Activated B cell treated with CpG ODN at 0.5 μM for 24 hours (primary cell): ENCODE data around the gene ARHGAP10. TPM values are rescaled to one million over a fixed set of nuclear protein-coding genes. Genes with fewer than 3 reads are reported as not detected.

Source experiments
- ATAC-seq: fragments of 200-7000 bp; cut with Tn5 transposase; one replicate; pipeline ENCODE4 v1.10.0; 2021; ENCODE audit warnings: low read depth, mild to moderate bottlenecking, moderate library complexity
- CTCF ChIA-PET: fragments of 350-600 bp; sonication (Branson Sonifier 250); formaldehyde crosslinking; loops from one replicate; lab custom pipeline; 2021; ENCODE audit warnings: antibody characterized with exemption; lab: Charles Lee
- POLR2A ChIA-PET: fragments of 350-600 bp; sonication (Branson Sonifier 250); formaldehyde crosslinking; loops from one replicate; lab custom pipeline; 2021; ENCODE audit warnings: antibody characterized with exemption; lab: Charles Lee
- DNase-seq: peaks from one replicate; pipeline ENCODE4 v3.0.0; 2022
- H3K27ac Mint-ChIP-seq: one replicate; pipeline ENCODE4 v1.8.0; 2020; ENCODE audit warnings: mixed read lengths
- H3K27me3 Mint-ChIP-seq: one replicate; pipeline ENCODE4 v1.8.0; 2021; ENCODE audit warnings: mixed read lengths
- H3K36me3 Mint-ChIP-seq: one replicate; pipeline ENCODE4 v1.8.0; 2021; ENCODE audit warnings: low read depth, mixed read lengths
- H3K4me1 Mint-ChIP-seq: one replicate; pipeline ENCODE4 v1.8.0; 2021; ENCODE audit warnings: mixed read lengths
- H3K4me3 Mint-ChIP-seq: one replicate; pipeline ENCODE4 v1.8.0; 2020; ENCODE audit warnings: mild to moderate bottlenecking, mixed read lengths
- H3K9me3 Mint-ChIP-seq: one replicate; pipeline ENCODE4 v1.8.0; 2020; ENCODE audit warnings: mixed read lengths
- intact Hi-C: fragments of 100-400 bp; cut with micrococcal nuclease; formaldehyde crosslinking; loops from one replicate; pipeline ENCODE4 v1.15.1; 2024
- total RNA-seq: library from RNA; stranded (reverse); gene quantifications from 2 replicates; pipeline ENCODE4 v1.2.3, GENCODE V29; 2022
- TF ChIP-seq, protein P1 (sequence below): fragments of 200-600 bp; IDR thresholded peaks from one replicate; pipeline ENCODE4 v1.8.0; 2022; ENCODE audit warnings: antibody characterized with exemption, mild to moderate bottlenecking

Gene ARHGAP10
- total RNA-seq, 1 donor from 2014 or later, result 0.60 TPM

DNA sequence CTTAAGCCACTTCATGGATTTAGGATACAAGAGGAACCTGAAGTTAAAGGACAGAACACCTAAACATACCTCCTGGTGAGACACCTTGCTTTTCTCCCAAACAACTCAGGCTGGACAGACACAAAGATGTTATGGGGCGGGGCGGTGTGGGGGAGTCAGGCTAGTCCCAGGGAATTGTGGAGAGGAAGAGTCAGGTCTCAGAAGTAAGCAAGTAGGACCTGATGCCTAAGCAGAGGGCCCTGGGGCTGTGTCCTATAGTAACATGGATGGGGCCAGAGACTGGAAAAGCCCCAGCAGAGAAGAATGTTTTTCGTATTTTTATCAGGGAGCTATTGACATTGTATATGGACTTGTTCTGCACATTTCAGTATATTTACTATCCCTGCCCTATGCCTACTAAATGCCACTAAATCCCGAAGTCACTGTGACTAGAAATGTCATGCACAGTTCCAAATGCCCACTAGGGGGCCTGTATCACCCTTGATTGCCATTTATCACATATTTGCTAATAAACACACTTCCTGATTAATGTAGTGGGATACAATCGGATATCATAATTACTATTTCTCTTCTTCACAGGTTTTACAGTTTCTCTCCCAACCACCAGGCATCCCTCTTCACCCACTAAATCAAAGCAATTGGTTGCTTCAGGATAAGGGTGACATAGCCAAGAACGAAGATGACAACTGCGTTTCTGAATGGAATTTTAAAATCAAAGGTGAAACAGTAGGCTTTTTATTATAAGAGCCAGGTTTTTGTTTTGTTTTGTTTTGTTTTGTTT is 23.8 kb upstream of the ARHGAP10 start:
- H3K9me3 Mint-ChIP-seq, result no peaks in the 10 kb centered on the region
- H3K4me1 Mint-ChIP-seq, result no peaks in the 10 kb centered on the region
- H3K27ac Mint-ChIP-seq, result no peak overlapping the region
- H3K36me3 Mint-ChIP-seq, result no peaks in the 10 kb centered on the region
- H3K4me3 Mint-ChIP-seq, result no peak overlapping the region
- DNase-seq (no peak), ATAC-seq (no peak)
- POLR2A ChIA-PET, result interaction anchor here (0.6 kb wide), 1 partner anchor 25 kb away, joined by 3 read pairs; the partner anchor contains the start of gene PRMT9
- H3K27me3 Mint-ChIP-seq, result no peaks in the 10 kb centered on the region
- CTCF ChIA-PET, result interaction anchor here (0.8 to 2.6 kb wide), 4 partner anchors 24 to 159 kb away, joined by 3 to 14 read pairs (median 4); no protein-coding TSS in a partner anchor
- intact Hi-C loops, result loop anchor here (1.0 kb wide), 1 partner anchor 158 kb away; no protein-coding TSS in a partner anchor
- TF ChIP-seq, protein P1, sequence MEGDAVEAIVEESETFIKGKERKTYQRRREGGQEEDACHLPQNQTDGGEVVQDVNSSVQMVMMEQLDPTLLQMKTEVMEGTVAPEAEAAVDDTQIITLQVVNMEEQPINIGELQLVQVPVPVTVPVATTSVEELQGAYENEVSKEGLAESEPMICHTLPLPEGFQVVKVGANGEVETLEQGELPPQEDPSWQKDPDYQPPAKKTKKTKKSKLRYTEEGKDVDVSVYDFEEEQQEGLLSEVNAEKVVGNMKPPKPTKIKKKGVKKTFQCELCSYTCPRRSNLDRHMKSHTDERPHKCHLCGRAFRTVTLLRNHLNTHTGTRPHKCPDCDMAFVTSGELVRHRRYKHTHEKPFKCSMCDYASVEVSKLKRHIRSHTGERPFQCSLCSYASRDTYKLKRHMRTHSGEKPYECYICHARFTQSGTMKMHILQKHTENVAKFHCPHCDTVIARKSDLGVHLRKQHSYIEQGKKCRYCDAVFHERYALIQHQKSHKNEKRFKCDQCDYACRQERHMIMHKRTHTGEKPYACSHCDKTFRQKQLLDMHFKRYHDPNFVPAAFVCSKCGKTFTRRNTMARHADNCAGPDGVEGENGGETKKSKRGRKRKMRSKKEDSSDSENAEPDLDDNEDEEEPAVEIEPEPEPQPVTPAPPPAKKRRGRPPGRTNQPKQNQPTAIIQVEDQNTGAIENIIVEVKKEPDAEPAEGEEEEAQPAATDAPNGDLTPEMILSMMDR, result peak; percentile 97

DNA sequence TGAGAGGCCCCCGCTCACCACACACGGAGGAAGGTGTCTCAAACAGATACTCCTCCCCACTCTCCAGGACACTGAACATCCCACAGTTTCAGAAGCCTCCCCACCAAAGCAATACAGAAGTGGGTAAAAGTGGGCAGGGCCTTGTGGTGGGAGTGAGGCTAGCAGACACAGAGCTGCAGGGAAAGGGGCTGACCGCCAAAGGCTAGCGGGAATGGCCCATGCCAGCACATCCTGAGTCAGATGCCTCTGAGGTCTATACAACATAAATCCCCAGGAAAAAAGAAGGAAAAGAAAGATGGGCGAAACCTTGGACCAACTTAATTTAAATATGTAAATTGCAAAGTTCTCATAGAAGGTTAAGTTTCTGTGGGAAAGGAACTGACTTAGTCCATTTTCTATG is 21.9 kb upstream of the ARHGAP10 start:
- ChIA-PET CTCF (interaction anchor here (0.8 to 2.6 kb wide), 2 partner anchors 157 kb away, joined by 4 to 14 read pairs; no protein-coding TSS in a partner anchor), POLR2A (interaction anchor here (0.6 kb wide), 1 partner anchor 24 kb away, joined by 6 read pairs; no protein-coding TSS in a partner anchor)
- H3K27ac Mint-ChIP-seq, result no peak overlapping the region
- no peak overlapping the region for H3K4me3 Mint-ChIP-seq
- H3K9me3 Mint-ChIP-seq, result no peaks in the 10 kb centered on the region
- intact Hi-C loops, result no loop called here
- TF ChIP-seq, protein P1, result no peak
- H3K27me3 Mint-ChIP-seq, result no peaks in the 10 kb centered on the region
- no peak for DNase-seq
- no peaks in the 10 kb centered on the region for H3K36me3 Mint-ChIP-seq
- no peak for ATAC-seq
- H3K4me1 Mint-ChIP-seq, result no peaks in the 10 kb centered on the region

DNA sequence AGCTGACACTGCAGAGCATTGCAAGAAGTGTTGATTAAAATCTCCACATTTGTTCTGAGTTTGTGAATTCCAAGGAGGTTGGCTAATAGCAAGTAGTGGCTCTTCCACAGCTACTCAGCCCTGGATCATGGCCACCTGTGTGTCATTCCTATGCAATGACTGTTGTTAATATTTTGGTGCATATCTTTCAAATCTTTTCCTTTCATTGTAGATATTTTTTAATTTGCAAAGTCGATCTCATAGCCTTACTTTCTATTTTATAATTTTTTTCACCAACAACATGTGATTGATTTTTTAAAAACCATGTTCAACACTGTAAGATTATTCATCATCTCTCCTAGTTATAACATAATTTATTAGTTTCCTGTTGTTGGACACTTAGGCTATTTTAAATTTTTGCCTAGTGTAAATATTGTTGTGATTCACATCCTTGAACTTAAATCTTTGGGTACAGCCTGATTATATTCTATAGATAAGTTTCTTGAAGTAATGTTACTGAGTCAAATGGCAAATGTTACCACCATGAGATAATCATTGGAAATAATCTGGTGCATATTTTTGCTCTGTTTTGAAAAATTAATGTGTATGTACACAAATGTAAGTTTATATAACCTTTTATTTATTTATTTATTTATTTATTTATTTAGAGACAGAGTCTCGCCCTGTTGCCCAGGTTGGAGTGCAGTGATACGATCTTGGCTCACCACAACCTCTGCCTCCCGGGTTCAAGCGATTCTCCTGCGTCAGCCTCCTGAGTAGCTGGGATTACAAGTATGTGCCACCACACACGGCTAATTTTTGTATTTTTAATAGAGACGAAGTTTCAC is 17.1 kb upstream of the ARHGAP10 start:
- DNase-seq (no peak), ATAC-seq (no peak)
- Mint-ChIP-seq H3K36me3 (no peaks in the 10 kb centered on the region), H3K27me3 (no peaks in the 10 kb centered on the region), H3K9me3 (no peaks in the 10 kb centered on the region), H3K4me1 (no peaks in the 10 kb centered on the region), H3K27ac (no peak overlapping the region), H3K4me3 (no peak overlapping the region)
- TF ChIP-seq, protein P1, result no peak
- intact Hi-C loops, result no loop called here
- CTCF ChIA-PET, result no interaction called here
- POLR2A ChIA-PET, result no interaction called here

DNA sequence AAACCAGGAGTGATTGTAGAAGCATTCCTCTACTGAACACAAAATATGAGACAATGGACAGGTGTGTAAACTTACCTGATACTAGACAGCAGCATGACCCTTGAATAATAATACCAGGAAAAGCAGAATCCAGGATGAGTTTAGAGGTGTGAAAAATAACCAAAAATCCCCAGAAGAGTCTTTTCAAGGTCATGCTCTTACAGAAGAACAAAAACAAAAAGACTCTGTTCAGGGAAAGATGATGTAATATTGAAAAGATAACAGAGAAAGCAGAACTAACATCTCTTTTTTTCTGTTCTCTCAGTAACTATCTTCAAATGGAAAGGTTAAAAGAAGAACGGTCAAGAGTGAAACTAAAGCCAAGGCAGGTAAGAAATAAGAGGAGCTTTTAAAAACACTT is 14.0 kb upstream of the ARHGAP10 start:
- ATAC-seq (no peak), DNase-seq (no peak)
- TF ChIP-seq, protein P1, result no peak
- ChIA-PET POLR2A (no interaction called here), CTCF (no interaction called here)
- H3K36me3 Mint-ChIP-seq, result no peaks in the 10 kb centered on the region
- H3K4me3 Mint-ChIP-seq, result no peak overlapping the region
- no peaks in the 10 kb centered on the region for H3K9me3 Mint-ChIP-seq
- no peaks in the 10 kb centered on the region for H3K4me1 Mint-ChIP-seq
- no peak overlapping the region for H3K27ac Mint-ChIP-seq
- intact Hi-C loops, result no loop called here
- peaks cover 1% of the 10 kb centered on the region for H3K27me3 Mint-ChIP-seq

DNA sequence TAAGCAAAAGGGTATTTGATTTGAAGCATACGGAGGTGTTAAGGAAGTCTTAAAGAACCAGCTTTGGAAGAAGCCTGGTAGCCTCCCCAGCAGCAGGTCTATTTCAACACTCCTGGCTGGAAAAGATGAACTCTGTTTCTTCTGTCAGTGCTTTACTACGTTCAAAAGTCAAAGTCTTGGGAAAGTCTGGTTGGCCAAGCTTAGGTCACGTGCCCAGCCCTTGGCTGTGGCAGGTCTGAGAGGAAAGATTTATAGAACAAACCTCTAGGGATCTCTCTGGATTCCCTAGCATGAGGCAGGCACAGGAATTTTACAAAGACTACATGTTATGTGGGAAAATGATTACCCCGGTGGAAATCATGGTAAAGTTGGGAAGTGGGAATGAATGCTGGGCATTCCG is 8.6 kb upstream of the ARHGAP10 start:
- CTCF ChIA-PET, result no interaction called here
- H3K27ac Mint-ChIP-seq, result no peak overlapping the region
- no peaks in the 10 kb centered on the region for H3K9me3 Mint-ChIP-seq
- H3K27me3 Mint-ChIP-seq, result peaks cover 8% of the 10 kb centered on the region
- POLR2A ChIA-PET, result no interaction called here
- no peak for ATAC-seq
- no peak for DNase-seq
- no peaks in the 10 kb centered on the region for H3K4me1 Mint-ChIP-seq
- TF ChIP-seq, protein P1, result no peak
- intact Hi-C loops, result no loop called here
- no peak overlapping the region for H3K4me3 Mint-ChIP-seq
- no peaks in the 10 kb centered on the region for H3K36me3 Mint-ChIP-seq
